ENCODE data around the gene TEX14. TPM values are rescaled to one million over a fixed set of nuclear protein-coding genes. Genes with fewer than 3 reads are reported as not detected.

The TEX14 gene, protein sequence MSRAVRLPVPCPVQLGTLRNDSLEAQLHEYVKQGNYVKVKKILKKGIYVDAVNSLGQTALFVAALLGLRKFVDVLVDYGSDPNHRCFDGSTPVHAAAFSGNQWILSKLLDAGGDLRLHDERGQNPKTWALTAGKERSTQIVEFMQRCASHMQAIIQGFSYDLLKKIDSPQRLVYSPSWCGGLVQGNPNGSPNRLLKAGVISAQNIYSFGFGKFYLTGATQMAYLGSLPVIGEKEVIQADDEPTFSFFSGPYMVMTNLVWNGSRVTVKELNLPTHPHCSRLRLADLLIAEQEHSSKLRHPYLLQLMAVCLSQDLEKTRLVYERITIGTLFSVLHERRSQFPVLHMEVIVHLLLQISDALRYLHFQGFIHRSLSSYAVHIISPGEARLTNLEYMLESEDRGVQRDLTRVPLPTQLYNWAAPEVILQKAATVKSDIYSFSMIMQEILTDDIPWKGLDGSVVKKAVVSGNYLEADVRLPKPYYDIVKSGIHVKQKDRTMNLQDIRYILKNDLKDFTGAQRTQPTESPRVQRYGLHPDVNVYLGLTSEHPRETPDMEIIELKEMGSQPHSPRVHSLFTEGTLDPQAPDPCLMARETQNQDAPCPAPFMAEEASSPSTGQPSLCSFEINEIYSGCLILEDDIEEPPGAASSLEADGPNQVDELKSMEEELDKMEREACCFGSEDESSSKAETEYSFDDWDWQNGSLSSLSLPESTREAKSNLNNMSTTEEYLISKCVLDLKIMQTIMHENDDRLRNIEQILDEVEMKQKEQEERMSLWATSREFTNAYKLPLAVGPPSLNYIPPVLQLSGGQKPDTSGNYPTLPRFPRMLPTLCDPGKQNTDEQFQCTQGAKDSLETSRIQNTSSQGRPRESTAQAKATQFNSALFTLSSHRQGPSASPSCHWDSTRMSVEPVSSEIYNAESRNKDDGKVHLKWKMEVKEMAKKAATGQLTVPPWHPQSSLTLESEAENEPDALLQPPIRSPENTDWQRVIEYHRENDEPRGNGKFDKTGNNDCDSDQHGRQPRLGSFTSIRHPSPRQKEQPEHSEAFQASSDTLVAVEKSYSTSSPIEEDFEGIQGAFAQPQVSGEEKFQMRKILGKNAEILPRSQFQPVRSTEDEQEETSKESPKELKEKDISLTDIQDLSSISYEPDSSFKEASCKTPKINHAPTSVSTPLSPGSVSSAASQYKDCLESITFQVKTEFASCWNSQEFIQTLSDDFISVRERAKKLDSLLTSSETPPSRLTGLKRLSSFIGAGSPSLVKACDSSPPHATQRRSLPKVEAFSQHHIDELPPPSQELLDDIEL (N-terminal part only)
- total RNA-seq, result under 0.01 TPM in 1 of 2 replicates, not detected in the other

DNA sequence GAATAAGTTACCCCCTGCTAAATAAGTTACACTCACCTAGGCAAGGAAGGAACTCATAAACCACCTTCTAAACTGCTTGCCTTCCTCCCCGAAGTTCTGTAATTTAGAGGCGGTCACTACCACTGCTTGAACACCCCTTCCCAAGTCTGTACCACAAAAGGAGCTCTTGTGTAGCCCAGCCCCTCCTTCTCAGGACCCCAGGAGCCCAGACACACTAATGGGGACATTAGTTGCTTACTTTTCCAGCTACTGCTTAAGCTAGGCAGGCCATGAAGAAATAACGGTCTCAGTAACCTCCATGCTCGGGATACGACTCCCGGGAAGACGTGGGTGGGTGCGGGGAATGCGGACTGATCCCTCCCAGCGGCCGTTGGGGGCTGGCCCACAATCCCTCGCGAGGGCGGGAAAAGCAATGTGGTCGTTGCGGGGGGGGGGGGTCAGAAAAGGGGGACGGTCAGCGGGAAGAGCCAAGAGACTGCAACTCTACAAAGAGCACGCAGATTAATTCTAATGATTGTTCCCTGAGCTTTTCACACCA is at the start of gene TEX14:
TEX14 (minus strand) TSS at position 345 of the 538 bp plus-strand sequence. CDS start 40,044 bp downstream, outside the sequence.

DNA sequence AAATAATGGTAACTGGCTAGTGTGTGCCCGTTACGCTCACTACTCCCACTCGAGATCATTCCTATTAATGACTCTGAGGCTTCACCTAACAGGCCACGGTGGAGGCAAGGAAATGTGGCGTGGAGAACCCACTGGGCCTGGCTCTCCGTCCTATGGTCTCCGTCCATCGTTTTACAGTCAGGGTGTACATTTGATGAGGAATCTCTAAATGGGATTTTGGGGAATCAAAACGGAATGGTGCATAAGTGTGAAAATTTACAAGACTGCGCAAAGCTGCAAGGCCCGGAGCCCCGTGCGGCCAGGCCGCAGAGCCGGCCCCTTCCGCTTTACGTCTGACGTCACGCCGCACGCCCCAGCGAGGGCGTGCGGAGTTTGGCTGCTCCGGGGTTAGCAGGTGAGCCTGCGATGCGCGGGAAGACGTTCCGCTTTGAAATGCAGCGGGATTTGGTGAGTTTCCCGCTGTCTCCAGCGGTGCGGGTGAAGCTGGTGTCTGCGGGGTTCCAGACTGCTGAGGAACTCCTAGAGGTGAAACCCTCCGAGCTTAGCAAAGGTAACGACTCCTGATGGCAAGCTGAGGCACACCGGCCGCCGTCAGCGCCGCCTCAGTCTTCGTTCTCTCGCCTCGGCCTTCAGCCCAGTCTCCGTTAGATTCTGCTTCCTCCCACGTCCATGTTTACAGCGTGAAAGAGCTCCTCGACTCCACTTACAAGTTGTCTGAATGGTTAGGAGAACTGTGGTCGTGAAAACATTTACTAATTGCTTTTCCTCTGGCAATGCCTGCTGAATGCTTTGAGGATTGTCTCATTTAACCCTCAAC is 602 bp upstream of the TEX14 start, which contains the start of gene RAD51C:
RAD51C (plus strand) TSS at position 364 of the 817 bp plus-strand sequence; CDS start at position 406, 42 bp downstream.

DNA sequence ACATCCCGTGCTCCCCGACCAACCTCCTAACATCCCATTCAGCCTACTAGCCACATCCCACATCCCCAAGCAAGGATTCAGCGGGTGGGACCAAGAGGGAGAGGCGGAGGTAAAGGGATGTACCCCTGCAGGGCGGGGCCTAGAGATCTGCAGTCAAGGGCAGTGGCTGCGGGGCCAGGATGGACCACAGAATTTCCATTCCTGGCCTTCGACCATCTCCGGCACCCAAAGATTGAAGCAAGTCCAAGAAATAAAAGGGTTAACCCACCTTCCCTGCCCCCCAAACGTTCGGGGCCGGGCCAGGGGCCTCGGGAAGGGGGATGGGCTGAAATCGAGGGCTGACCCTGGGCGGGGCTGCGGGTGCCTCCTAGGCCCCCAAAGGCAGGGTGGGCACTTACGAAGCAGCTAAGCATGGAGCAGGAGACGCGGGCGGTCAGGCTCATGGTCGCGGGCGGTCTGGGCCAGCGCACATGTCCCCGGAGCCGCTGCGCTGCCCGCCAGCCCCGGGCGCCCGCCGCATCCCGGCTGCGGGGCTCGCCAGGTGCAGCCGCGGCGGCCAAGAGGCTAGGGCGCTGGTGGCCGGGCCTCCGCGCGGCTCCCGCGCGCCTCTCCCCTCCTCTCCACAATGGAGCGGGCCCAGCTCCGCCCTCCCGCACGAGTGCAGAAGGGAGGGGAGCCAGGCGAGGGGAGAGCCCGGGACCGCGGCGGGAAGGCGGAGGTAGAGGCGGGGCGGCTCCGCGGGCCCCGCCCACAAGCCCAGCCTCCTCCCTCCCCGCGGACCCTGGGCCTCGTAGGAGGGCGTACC is 177.7 kb downstream of the TEX14 start, which contains the start of gene MTMR4:
MTMR4 (minus strand) TSS at position 674 of the 805 bp plus-strand sequence; CDS start at position 443, 231 bp downstream.

Other genes starting within 250 kb of the TEX14 start
- under 0.01 TPM in 1 of 2 replicates, not detected in the other for gene HSF5, start 203.6 kb downstream of the TEX14 start, total RNA-seq
- 55.2 and 70.3 TPM in 2 replicates for gene MTMR4, start 177.4 kb downstream of the TEX14 start, total RNA-seq
- gene RAD51C, start 557 bp upstream of the TEX14 start, total RNA-seq, result 24.3 and 29.1 TPM in 2 replicates
- gene PPM1E, start 63.8 kb upstream of the TEX14 start, total RNA-seq, result 0.17 TPM in 1 of 2 replicates, not detected in the other

Measured in smooth muscle cell of trachea (primary cell).